K562 (cell line): ENCODE results near the gene HAUS7. TPM values are rescaled to one million over a fixed set of nuclear protein-coding genes. Genes with fewer than 3 reads are reported as not detected.

ENCODE experiments used
- ELF1 ChIP-seq: fragments of 200-800 bp; sonication (Bioruptor generic); IDR thresholded peaks from 2 replicates; pipeline ENCODE4 v1.6.1; 2016; ENCODE audit warnings: missing genetic modification characterization, missing compliant biosample characterization
- NR2C1 ChIP-seq, 2 experiments: fragments of 450-650 bp; IDR thresholded peaks; 2 replicates each; pipeline ENCODE4 v1.6.1; 2017; ENCODE audit warnings: mild to moderate bottlenecking in 2 of 2, antibody characterized with exemption in 1 of 2, inconsistent platforms in 1 of 2, missing compliant biosample characterization in 1 of 2, missing genetic modification characterization in 1 of 2
- SPI1 ChIP-seq: IDR thresholded peaks from 2 replicates; pipeline ENCODE4 v1.6.1; 2011; ENCODE audit warnings: low read depth, low read length, control low read depth, borderline replicate concordance
- polyA plus RNA-seq, 8 experiments: library from polyadenylated mRNA; depleted of rRNA in 4 of 8; stranded (reverse) in 5 of 8; unstranded in 3 of 8; fragments of >200 nt; fragmentation: Nextera tagmentation in 2 of 8; fragmentation: Illumina TruSeq in 1 of 8; extraction: Ambion mirVana in 2 of 8; extraction: Trizol in 1 of 8; gene quantifications; 2 replicates each; pipeline versions ENCODE4 v1.2.1 to v1.2.3, GENCODE V29; 2011 to 2014; ENCODE audit warnings: inconsistent platforms in 1 of 8, missing spikeins in 1 of 8
- total RNA-seq, 7 experiments: library from RNA; depleted of rRNA in 6 of 7; stranded (reverse); fragments of >200 nt in 6 of 7; fragmentation: Illumina TruSeq in 2 of 7; extraction: Trizol in 2 of 7; gene quantifications; 2 replicates each; pipeline versions ENCODE4 v1.2.1 to v1.2.3, GENCODE V29; 2011 to 2021; ENCODE audit warnings: low replicate concordance in 1 of 7
- TF ChIP-seq, protein P1 (sequence below): fragments of 450-650 bp; conservative IDR thresholded peaks from 2 replicates; pipeline ENCODE4 v1.6.1; 2016; ENCODE audit warnings: missing genetic modification characterization, low read depth, mild to moderate bottlenecking, missing compliant biosample characterization, moderate library complexity
- TF ChIP-seq, protein P2 (sequence below): IDR thresholded peaks from 3 replicates; pipeline ENCODE4 v1.6.1; 2011; ENCODE audit warnings: borderline replicate concordance, mild to moderate bottlenecking, moderate library complexity; ENCODE audit not compliant: insufficient read length; ENCODE audit errors: extremely low read depth

Gene HAUS7
- total and polyA plus RNA-seq, 9 of the 15 experiments (the other 6 are each of a cell fraction or from before 2014, with no cell fraction given): 10.0 to 94.9 (median 48.8) TPM

DNA sequence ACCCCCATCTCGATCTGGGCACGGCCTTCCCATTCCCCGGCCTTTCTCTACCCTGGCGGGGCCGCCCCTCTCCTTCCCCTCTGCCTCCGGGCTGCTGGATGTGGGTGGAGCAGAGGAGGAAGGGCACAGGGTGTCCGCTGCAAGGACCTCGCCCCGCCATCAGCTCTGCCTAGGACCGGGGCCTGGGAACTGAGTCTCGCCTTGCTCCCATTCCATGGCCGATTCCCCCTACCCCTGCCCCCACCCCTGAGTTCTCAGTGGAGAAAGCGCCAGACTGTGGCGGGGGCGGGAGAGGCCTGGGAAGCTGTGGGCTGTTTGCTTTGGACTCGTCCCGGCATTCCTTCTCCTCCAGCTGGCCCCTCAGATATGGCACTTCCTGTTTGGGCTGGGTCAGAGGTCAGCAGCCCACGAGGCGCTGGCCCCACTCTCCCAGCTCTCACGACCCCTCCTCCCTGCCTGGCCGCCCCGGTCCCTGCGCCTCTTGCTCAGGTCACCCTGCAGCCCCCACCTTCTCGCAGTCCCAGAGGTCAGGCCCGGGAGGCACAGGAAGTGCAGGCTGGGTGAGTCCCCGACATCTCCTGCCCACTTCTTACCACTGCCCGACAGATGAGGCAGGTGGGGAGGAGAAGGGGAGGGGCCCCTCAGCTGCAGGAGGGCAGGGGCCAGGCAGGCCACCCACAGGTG is 18.0 kb upstream of the HAUS7 start (continued):
- TF ChIP-seq ELF1 (tag) (no peak), SPI1 (peak; percentile 57), NR2C1 (IDR thresholded peaks at IDR 0.05) (peak; percentile 77), NR2C1 (tag; IDR thresholded peaks at IDR 0.05) (peak; percentile 75)
- TF ChIP-seq, protein P1, sequence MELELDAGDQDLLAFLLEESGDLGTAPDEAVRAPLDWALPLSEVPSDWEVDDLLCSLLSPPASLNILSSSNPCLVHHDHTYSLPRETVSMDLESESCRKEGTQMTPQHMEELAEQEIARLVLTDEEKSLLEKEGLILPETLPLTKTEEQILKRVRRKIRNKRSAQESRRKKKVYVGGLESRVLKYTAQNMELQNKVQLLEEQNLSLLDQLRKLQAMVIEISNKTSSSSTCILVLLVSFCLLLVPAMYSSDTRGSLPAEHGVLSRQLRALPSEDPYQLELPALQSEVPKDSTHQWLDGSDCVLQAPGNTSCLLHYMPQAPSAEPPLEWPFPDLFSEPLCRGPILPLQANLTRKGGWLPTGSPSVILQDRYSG (tag): no peak
- TF ChIP-seq, protein P2, sequence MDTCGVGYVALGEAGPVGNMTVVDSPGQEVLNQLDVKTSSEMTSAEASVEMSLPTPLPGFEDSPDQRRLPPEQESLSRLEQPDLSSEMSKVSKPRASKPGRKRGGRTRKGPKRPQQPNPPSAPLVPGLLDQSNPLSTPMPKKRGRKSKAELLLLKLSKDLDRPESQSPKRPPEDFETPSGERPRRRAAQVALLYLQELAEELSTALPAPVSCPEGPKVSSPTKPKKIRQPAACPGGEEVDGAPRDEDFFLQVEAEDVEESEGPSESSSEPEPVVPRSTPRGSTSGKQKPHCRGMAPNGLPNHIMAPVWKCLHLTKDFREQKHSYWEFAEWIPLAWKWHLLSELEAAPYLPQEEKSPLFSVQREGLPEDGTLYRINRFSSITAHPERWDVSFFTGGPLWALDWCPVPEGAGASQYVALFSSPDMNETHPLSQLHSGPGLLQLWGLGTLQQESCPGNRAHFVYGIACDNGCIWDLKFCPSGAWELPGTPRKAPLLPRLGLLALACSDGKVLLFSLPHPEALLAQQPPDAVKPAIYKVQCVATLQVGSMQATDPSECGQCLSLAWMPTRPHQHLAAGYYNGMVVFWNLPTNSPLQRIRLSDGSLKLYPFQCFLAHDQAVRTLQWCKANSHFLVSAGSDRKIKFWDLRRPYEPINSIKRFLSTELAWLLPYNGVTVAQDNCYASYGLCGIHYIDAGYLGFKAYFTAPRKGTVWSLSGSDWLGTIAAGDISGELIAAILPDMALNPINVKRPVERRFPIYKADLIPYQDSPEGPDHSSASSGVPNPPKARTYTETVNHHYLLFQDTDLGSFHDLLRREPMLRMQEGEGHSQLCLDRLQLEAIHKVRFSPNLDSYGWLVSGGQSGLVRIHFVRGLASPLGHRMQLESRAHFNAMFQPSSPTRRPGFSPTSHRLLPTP: no peak
